Ascending aorta (tissue), 2 donors: Measurements from ENCODE around the gene SH3RF3. TPM values are rescaled to one million over a fixed set of nuclear protein-coding genes. Genes with fewer than 3 reads are reported as not detected.

ENCODE experiments used
- DNase-seq, 2 donors: peaks; one replicate each; pipeline ENCODE4 v3.0.0-alpha.2; 2019; ENCODE audit warnings: low spot score in 2 of 2
- H3K27ac ChIP-seq, 2 donors: fragments of 200-600 bp; sonication (generic); one replicate each; pipeline ENCODE4 v1.5.1; 2016 to 2017; ENCODE audit warnings: mild to moderate bottlenecking in 1 of 2
- H3K27me3 ChIP-seq: fragments of 200-600 bp; sonication (generic); one replicate; pipeline ENCODE4 v1.5.1; 2017
- H3K36me3 ChIP-seq, 2 donors: fragments of 200-600 bp; sonication (generic); one replicate each; pipeline ENCODE4 v1.5.1; 2016
- H3K4me1 ChIP-seq, 2 donors: fragments of 200-600 bp; sonication (generic); one replicate each; pipeline ENCODE4 v1.5.1; 2016 to 2017; ENCODE audit warnings: mild to moderate bottlenecking in 1 of 2
- H3K4me3 ChIP-seq, 2 donors: fragments of 200-600 bp; sonication (generic); one replicate each; pipeline ENCODE4 v1.5.1; 2016 to 2017; ENCODE audit warnings: mild to moderate bottlenecking in 1 of 2
- H3K9me3 ChIP-seq, 2 donors: fragments of 200-600 bp; sonication (generic); one replicate each; pipeline ENCODE4 v1.5.1; 2016
- CTCF ChIP-seq, 3 experiments: fragments of 200-600 bp in 2 of 3; fragments of 450-650 bp in 1 of 3; sonication (generic) in 2 of 3; IDR thresholded peaks; one replicate each; pipeline ENCODE4 v1.5.1; 2016 to 2019; ENCODE audit warnings: antibody characterized with exemption in 3 of 3, mild to moderate bottlenecking in 1 of 3, moderate library complexity in 1 of 3
- intact Hi-C: fragments of 100-400 bp; cut with DNase I; formaldehyde crosslinking; loops from one replicate; pipeline ENCODE4 v1.15.1; 2023
- total RNA-seq: library from RNA; depleted of rRNA; stranded (reverse); fragments of >200 nt; gene quantifications from one replicate; pipeline ENCODE4 v1.1.0, GENCODE V29; 2016

Gene SH3RF3
- total RNA-seq, 1 donor from 2014 or later = 53.5 TPM

GRCh38 chr2:109176928-109177327 is 47.9 kb downstream of the SH3RF3 start:
- Histone ChIP-seq H3K27me3 (no peaks in the 10 kb centered on the region), H3K4me3 (no peak overlapping the region), H3K4me1 (peaks cover 21 to 44% of the 10 kb centered on the region in 2 donors), H3K9me3 (no peaks in the 10 kb centered on the region), H3K36me3 (no peaks in the 10 kb centered on the region), H3K27ac (peak overlapping the region; percentile 46 to 98)
- DNase-seq = no peak
- TF ChIP-seq CTCF (IDR thresholded peaks at IDR 0.05) = no peak
- intact Hi-C loops = no loop called here

- Histone ChIP-seq H3K36me3 (no peaks in the 10 kb centered on the region), H3K4me1 (peaks cover 14 to 37% of the 10 kb centered on the region in 2 donors), H3K27me3 (no peaks in the 10 kb centered on the region), H3K4me3 (no peak overlapping the region), H3K27ac (peak overlapping the region in 1 of 2 donors; percentile 46), H3K9me3 (no peaks in the 10 kb centered on the region)
- intact Hi-C loops = no loop called here
- TF ChIP-seq CTCF (IDR thresholded peaks at IDR 0.05) = no peak
- no peak for DNase-seq
Observed at GRCh38 chr2:109177635-109178034, 48.6 kb downstream of the SH3RF3 start.

- no peak overlapping the region for H3K4me3 ChIP-seq
- H3K36me3 ChIP-seq = no peaks in the 10 kb centered on the region
- H3K9me3 ChIP-seq = no peaks in the 10 kb centered on the region
- DNase-seq = no peak
- H3K4me1 ChIP-seq = peaks cover 5 to 26% of the 10 kb centered on the region in 2 donors
- intact Hi-C loops = no loop called here
- no peaks in the 10 kb centered on the region for H3K27me3 ChIP-seq
- no peak for TF ChIP-seq CTCF (IDR thresholded peaks at IDR 0.05)
- no peak overlapping the region for H3K27ac ChIP-seq
Observed at GRCh38 chr2:109178968-109179367, 50.0 kb downstream of the SH3RF3 start.

GRCh38 chr2:109180786-109181185 is 51.8 kb downstream of the SH3RF3 start:
- no peaks in the 10 kb centered on the region for H3K36me3 ChIP-seq
- H3K27me3 ChIP-seq = no peaks in the 10 kb centered on the region
- DNase-seq = peak in 1 of 2 donors; percentile 52
- H3K4me1 ChIP-seq = peaks cover 3 to 28% of the 10 kb centered on the region in 2 donors
- no peaks in the 10 kb centered on the region for H3K9me3 ChIP-seq
- H3K4me3 ChIP-seq = no peak overlapping the region
- no peak for TF ChIP-seq CTCF (IDR thresholded peaks at IDR 0.05)
- intact Hi-C loops = no loop called here
- H3K27ac ChIP-seq = no peak overlapping the region

- Histone ChIP-seq H3K27ac (no peak overlapping the region), H3K36me3 (no peaks in the 10 kb centered on the region), H3K27me3 (no peaks in the 10 kb centered on the region), H3K9me3 (no peaks in the 10 kb centered on the region), H3K4me1 (peaks cover 12 to 36% of the 10 kb centered on the region in 2 donors), H3K4me3 (no peak overlapping the region)
- no peak for DNase-seq
- TF ChIP-seq CTCF (IDR thresholded peaks at IDR 0.05) = no peak
- intact Hi-C loops = no loop called here
Observed at GRCh38 chr2:109182426-109182825, 53.4 kb downstream of the SH3RF3 start.

- no peaks in the 10 kb centered on the region for H3K9me3 ChIP-seq
- peaks cover 12 to 40% of the 10 kb centered on the region in 2 donors for H3K4me1 ChIP-seq
- no peaks in the 10 kb centered on the region for H3K27me3 ChIP-seq
- peak overlapping the region; percentile 74 to 76 for H3K27ac ChIP-seq
- no peaks in the 10 kb centered on the region for H3K36me3 ChIP-seq
- no peak for TF ChIP-seq CTCF (IDR thresholded peaks at IDR 0.05)
- intact Hi-C loops = loop anchor here (1.0 kb wide), 1 partner anchor 10 kb away; no protein-coding TSS in a partner anchor
- DNase-seq = no peak
- H3K4me3 ChIP-seq = no peak overlapping the region
Observed at GRCh38 chr2:109183871-109184270, 54.9 kb downstream of the SH3RF3 start.
